Glutamatergic neuron (in vitro differentiated cells): Measurements from ENCODE around the gene PRMT5. TPM values are rescaled to one million over a fixed set of nuclear protein-coding genes. Genes with fewer than 3 reads are reported as not detected.

Experiments
- DNase-seq: peaks from one replicate; pipeline ENCODE4 v3.0.0; 2022
- H3K27ac Mint-ChIP-seq: one replicate; pipeline ENCODE4 v1.8.0; 2020; ENCODE audit warnings: mild to moderate bottlenecking, mixed read lengths, inconsistent platforms; ENCODE audit not compliant: unreplicated experiment
- H3K27me3 Mint-ChIP-seq: one replicate; pipeline ENCODE4 v1.8.0; 2020; ENCODE audit warnings: mild to moderate bottlenecking, moderate library complexity, mixed read lengths, inconsistent platforms; ENCODE audit not compliant: unreplicated experiment
- H3K36me3 Mint-ChIP-seq: one replicate; pipeline ENCODE4 v1.8.0; 2020; ENCODE audit warnings: mild to moderate bottlenecking, mixed read lengths, inconsistent platforms; ENCODE audit not compliant: unreplicated experiment
- H3K4me1 Mint-ChIP-seq: one replicate; pipeline ENCODE4 v1.8.0; 2020; ENCODE audit warnings: mild to moderate bottlenecking, low read depth, mixed read lengths, inconsistent platforms; ENCODE audit not compliant: unreplicated experiment
- H3K4me3 Mint-ChIP-seq: one replicate; pipeline ENCODE4 v1.8.0; 2020; ENCODE audit warnings: mild to moderate bottlenecking, mixed read lengths, inconsistent platforms; ENCODE audit not compliant: unreplicated experiment
- H3K9me3 Mint-ChIP-seq: one replicate; pipeline ENCODE4 v1.8.0; 2020; ENCODE audit warnings: mild to moderate bottlenecking, moderate library complexity, mixed read lengths, inconsistent platforms; ENCODE audit not compliant: unreplicated experiment
- CTCF ChIP-seq: fragments of 200-600 bp; sonication (generic); IDR thresholded peaks from one replicate; pipeline ENCODE4 v1.5.0; 2021; ENCODE audit not compliant: partially characterized antibody, unreplicated experiment
- long read RNA-seq: library from polyadenylated mRNA; unstranded; transcript quantifications from one replicate; pipeline ENCODE4 v2.0.0, GENCODE V29; 2020; ENCODE audit not compliant: unreplicated experiment
- total RNA-seq: library from RNA; stranded (reverse); fragmentation: NEBNext Ultra II Directional; extraction: Animal tissue kit (Norgen Biotek cat#: 25700); gene quantifications from one replicate; pipeline ENCODE4 v1.2.1, GENCODE V29; 2021; ENCODE audit not compliant: unreplicated experiment

Gene PRMT5
- 54.6 TPM for total RNA-seq
- long read RNA-seq, transcript PRMT5-202 (17 exons, 2,531 nt): major isoform, 24 of 44 reads
- long read RNA-seq, partial matches to known transcripts: 2 of 44 reads
- long read RNA-seq, other reads (novel, unspliced or antisense): 13 of 44 reads

GRCh38 chr14:22929104-22929960, at the start of gene PRMT5:
Gene PRMT5 (minus strand): TSS chr14:22929376. CDS start chr14:22929361, 15 bp downstream.
- TF ChIP-seq CTCF: no peak
- Mint-ChIP-seq H3K27ac (peak within 1 kb of the TSS; percentile 1), H3K4me3 (no peak within 1 kb of the TSS), H3K9me3 (peaks cover 4% of the 10 kb centered on the region), H3K27me3 (peaks cover 6% of the 10 kb centered on the region), H3K4me1 (peaks cover 4% of the 10 kb centered on the region), H3K36me3 (no peaks in the 10 kb centered on the region)
- peak; percentile 94 for DNase-seq

GRCh38 chr14:22978487-22978837, 49.3 kb upstream of the PRMT5 start:
- H3K4me1 Mint-ChIP-seq: peaks cover 18% of the 10 kb centered on the region
- H3K9me3 Mint-ChIP-seq: peaks cover 4% of the 10 kb centered on the region
- no peak for DNase-seq
- H3K4me3 Mint-ChIP-seq: no peak overlapping the region
- H3K36me3 Mint-ChIP-seq: no peaks in the 10 kb centered on the region
- TF ChIP-seq CTCF: no peak
- no peak overlapping the region for H3K27ac Mint-ChIP-seq
- H3K27me3 Mint-ChIP-seq: peaks cover 14% of the 10 kb centered on the region

- H3K4me1 Mint-ChIP-seq: peaks cover 18% of the 10 kb centered on the region
- no peak overlapping the region for H3K4me3 Mint-ChIP-seq
- peaks cover 4% of the 10 kb centered on the region for H3K9me3 Mint-ChIP-seq
- peaks cover 14% of the 10 kb centered on the region for H3K27me3 Mint-ChIP-seq
- DNase-seq: peak; percentile 33
- H3K36me3 Mint-ChIP-seq: no peaks in the 10 kb centered on the region
- no peak overlapping the region for H3K27ac Mint-ChIP-seq
- no peak for TF ChIP-seq CTCF
Observed at GRCh38 chr14:22977684-22978486, 48.7 kb upstream of the PRMT5 start.

GRCh38 chr14:22977434-22977683, 48.2 kb upstream of the PRMT5 start:
- peaks cover 4% of the 10 kb centered on the region for H3K9me3 Mint-ChIP-seq
- no peak for TF ChIP-seq CTCF
- H3K4me1 Mint-ChIP-seq: peaks cover 18% of the 10 kb centered on the region
- H3K4me3 Mint-ChIP-seq: no peak overlapping the region
- no peaks in the 10 kb centered on the region for H3K36me3 Mint-ChIP-seq
- no peak overlapping the region for H3K27ac Mint-ChIP-seq
- DNase-seq: no peak
- peaks cover 14% of the 10 kb centered on the region for H3K27me3 Mint-ChIP-seq
